Stimulated activated CD8-positive, alpha-beta memory T cell treated with anti-CD3 and anti-CD28 coated beads, Interleukin-4, amount 100 ng/mL, for 48 hours (primary cell): Measurements from ENCODE around the gene LSMEM2.
A peak's percentile ranks its signal among the peaks of the same experiment; 100 is the strongest.

Experiments
- DNase-seq: peaks from one replicate; pipeline ENCODE4 v3.0.0-alpha.2; 2020

Gene LSMEM2

DNA sequence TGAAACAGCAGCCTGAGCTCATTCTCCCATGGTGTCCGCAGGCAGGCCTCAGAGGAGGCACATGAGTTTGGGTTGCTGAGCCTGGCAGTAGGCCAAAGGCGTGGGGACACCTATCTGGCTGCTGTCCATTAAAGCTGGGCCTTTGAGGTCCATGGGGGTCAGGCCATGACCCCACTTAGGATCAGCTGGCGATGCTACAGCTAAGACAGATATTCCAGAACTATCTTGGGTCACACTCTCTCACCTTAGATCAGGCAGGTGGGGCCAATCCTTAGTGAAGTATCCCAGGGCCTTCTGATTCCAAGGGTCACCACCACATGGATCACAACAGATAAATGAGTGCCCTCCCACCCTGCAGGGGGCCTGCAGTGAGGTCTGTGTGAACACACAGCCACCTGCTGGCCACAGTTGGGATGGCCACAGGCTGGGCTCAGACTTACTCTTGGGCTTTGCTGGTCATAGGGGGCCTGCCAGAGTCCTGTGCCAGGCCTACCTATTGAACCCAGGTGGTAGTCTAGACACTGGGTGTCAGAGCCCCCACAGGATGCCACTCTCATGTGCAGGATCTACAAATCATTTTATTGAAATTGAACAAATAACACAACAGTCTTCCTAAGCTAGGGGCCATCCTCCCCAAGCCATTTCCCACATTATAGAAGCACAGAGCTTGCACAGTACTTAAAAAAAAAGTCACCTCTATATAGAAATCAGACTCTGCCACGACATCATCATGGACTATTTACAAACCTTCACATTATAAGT is 45.6 kb downstream of the LSMEM2 start:
- DNase-seq = peak; percentile 82

DNA sequence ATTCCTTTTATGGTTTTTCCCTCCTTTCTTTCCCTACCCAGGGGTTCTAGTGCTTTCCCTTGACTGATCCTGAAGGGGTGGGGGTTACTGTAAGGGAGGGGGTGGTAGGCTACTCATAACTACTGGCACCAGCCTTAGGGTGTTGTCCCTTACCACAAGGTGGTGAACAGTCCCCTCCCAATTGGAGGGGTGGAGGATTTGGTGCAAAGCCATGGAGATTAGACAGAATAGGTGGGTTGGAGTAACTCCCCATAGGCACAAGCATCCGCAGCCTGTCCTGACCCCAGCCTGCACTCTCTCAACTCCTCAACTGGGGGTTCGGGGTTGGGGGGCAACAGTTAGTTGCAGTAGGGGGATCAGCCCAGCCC is 46.2 kb downstream of the LSMEM2 start:
- no peak for DNase-seq

- no peak for DNase-seq
These were observed 46.8 kb downstream of the LSMEM2 start for GRCh38 chr3:50325497-50326181.

- DNase-seq = no peak
These were observed 47.3 kb downstream of the LSMEM2 start for GRCh38 chr3:50326182-50326541.

- no peak for DNase-seq
These were observed 48.2 kb downstream of the LSMEM2 start for GRCh38 chr3:50327129-50327528.

DNA sequence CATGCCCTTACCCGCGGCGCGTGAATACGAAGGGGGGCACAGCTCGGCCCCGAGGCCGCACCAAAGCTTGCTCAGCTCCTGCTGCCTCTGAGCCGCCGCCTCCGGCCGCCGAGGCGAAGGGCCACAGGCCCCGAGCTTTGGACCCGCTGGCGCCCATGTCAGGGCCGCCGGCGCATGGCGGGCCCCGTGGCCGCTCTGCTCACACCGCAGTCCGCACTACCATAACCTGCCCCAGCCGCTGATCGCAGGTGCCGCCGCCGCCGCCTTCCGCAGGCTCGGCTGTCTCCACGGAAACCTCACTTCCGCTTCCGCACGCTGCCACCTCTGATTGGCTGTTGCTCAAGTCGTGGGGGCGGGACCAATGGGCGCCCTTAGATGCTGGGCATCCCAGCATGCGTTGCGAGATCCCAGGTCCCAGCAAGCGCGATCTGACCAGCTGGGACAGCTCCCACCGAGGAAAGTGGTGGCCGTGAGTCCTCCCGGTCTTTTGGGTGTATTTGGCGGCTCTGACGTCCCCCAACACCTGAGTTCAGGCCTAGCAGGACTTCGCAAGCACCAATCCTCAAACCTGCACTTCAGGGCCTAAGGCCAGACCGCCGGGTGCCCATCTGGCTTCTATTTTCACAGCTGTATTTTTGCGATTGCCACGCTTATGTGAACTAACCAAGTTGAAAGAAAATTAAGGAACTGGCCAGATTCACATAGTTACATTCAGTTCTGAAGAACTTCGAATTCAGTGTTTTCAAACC is 49.2 kb downstream of the LSMEM2 start, which contains the start of gene TUSC2:
Gene TUSC2, minus strand, starts transcription at position 281 of the 749 bp plus-strand sequence. Its CDS starts 124 bp downstream, at position 157.
- peak; percentile 97 for DNase-seq

GRCh38 chr3:50330330-50330729 is 51.4 kb downstream of the LSMEM2 start:
- DNase-seq = no peak

DNA sequence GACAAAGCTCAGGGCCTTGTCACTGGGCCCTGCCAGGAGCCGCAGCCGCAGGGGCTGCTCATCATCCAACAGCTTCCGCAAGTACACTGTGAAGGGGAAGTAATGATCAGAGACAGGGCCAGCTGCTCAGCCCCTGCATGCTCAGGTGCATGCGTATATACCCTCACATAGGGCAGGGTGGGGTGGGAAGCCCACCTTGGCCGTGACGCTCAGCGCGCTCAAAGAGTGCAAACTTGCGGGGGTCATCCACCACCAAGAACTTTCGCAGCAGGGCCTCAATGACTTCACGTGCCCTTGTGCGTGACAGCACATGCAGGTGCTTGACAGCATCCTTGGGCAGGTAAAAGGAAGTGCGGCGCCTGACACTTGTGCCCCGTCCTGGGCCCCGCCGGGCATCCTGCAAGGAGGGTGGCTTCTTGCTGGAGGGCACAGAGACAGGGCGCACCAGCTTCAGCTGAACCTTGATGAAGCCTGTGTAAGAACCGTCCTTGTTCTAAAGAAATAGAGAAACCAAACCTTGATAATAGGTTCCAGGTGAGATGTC is 52.5 kb downstream of the LSMEM2 start:
- no peak for DNase-seq

- no peak for DNase-seq
These were observed 54.9 kb downstream of the LSMEM2 start for GRCh38 chr3:50333744-50334328.

GRCh38 chr3:50334339-50335075 is 55.6 kb downstream of the LSMEM2 start:
- no peak for DNase-seq

GRCh38 chr3:50336452-50337174 is 57.7 kb downstream of the LSMEM2 start:
- no peak for DNase-seq

GRCh38 chr3:50337175-50337861 is 58.4 kb downstream of the LSMEM2 start:
- DNase-seq = peak; percentile 98
